HepG2 (cell line): ENCODE results near the gene RPS6KL1. TPM values are rescaled to one million over a fixed set of nuclear protein-coding genes. Genes with fewer than 3 reads are reported as not detected.
A peak's percentile ranks its signal among the peaks of the same experiment; 100 is the strongest.

ENCODE experiments used
- ATAC-seq: fragments of 200-7000 bp; cut with Tn5 transposase; 3 replicates; pipeline ENCODE4 v1.9.1; 2020; ENCODE audit warnings: mild to moderate bottlenecking, moderate library complexity
- BruUV-seq: library from RNA; stranded (reverse); fragments of 400-500 nt; replicated peaks from 2 replicates; lab custom pipeline; 2021; lab: Mats Ljungman, UMichigan
- CTCF ChIA-PET: fragments of 300-600 bp; formaldehyde crosslinking; extraction: SDS; loops from one replicate; lab custom pipeline; 2021; ENCODE audit warnings: low total read pairs, inconsistent platforms, low intra/inter-chr PET ratio; lab: Yijun Ruan, JAX
- POLR2A ChIA-PET: fragments of 350-600 bp; sonication (Branson Sonifier 250); formaldehyde crosslinking; loops from one replicate; lab custom pipeline; 2020; ENCODE audit warnings: antibody characterized with exemption, inconsistent platforms; lab: Yijun Ruan, JAX
- DNase-seq: peaks from one replicate; pipeline ENCODE4 v3.0.0-alpha.2; 2015; ENCODE audit warnings: low spot score
- FAIRE-seq: peaks from 3 replicates; lab custom pipeline; 2011; peaks lifted over from hg19 to GRCh38; lab: Jason Lieb, UNC
- H2AFZ ChIP-seq: one replicate; pipeline ENCODE4 v1.6.1; 2011; ENCODE audit warnings: low read length, inconsistent platforms
- H3K27ac ChIP-seq: fragments of 300-600 bp; 3 replicates; pipeline ENCODE4 v1.8.0; 2011; ENCODE audit warnings: mixed run types, mild to moderate bottlenecking, mixed read lengths, low read length, inconsistent platforms; ENCODE audit not compliant: insufficient read depth; ENCODE audit errors: extremely low read length
- H3K27me3 ChIP-seq, 2 experiments: fragments of 200-600 bp in 1 of 2; 2 replicates in 1 of 2; 3 replicates in 1 of 2; pipeline versions ENCODE4 v1.6.0 to v1.8.0; 2011; ENCODE audit warnings: low read length in 2 of 2, mild to moderate bottlenecking in 2 of 2, moderate library complexity in 2 of 2, inconsistent platforms in 1 of 2; ENCODE audit not compliant: insufficient read depth in 2 of 2, control insufficient read depth in 1 of 2
- H3K36me3 ChIP-seq, 2 experiments: fragments of 200-600 bp in 1 of 2; replicated peaks in 1 of 2; 2 replicates in 1 of 2; 3 replicates in 1 of 2; pipeline versions ENCODE4 v1.5.1 to v1.8.0; 2011; ENCODE audit warnings: low read length in 2 of 2, inconsistent platforms in 1 of 2; ENCODE audit not compliant: insufficient read depth in 2 of 2, control insufficient read depth in 1 of 2
- H3K4me1 ChIP-seq: 2 replicates; pipeline ENCODE4 v1.5.1; 2012; ENCODE audit warnings: low read length, inconsistent platforms; ENCODE audit not compliant: insufficient read depth
- H3K4me2 ChIP-seq: 2 replicates; pipeline ENCODE4 v1.6.0; 2011; ENCODE audit warnings: low read depth, low read length, inconsistent platforms
- H3K4me3 ChIP-seq, 3 experiments: fragments of 200-600 bp in 1 of 3; sonication (generic), shearing (Covaris generic) in 1 of 3; replicated peaks in 1 of 3; 2 replicates each; pipeline ENCODE4 v1.5.1; 2011 to 2016; ENCODE audit warnings: low read length in 3 of 3, inconsistent platforms in 2 of 3, low read depth in 2 of 3, mild to moderate bottlenecking in 2 of 3, control low read depth in 1 of 3, mixed read lengths in 1 of 3; ENCODE audit not compliant: insufficient read depth in 1 of 3
- H3K79me2 ChIP-seq: one replicate; pipeline ENCODE4 v1.6.1; 2011; ENCODE audit warnings: low read length, inconsistent platforms; ENCODE audit not compliant: insufficient read depth
- H3K9ac ChIP-seq: 2 replicates; pipeline ENCODE4 v1.6.0; 2011; ENCODE audit warnings: mild to moderate bottlenecking, low read depth, low read length, inconsistent platforms; ENCODE audit not compliant: insufficient read depth
- H3K9me3 ChIP-seq: 2 replicates; pipeline ENCODE4 v1.5.1; 2012; ENCODE audit warnings: mild to moderate bottlenecking, low read length
- H4K20me1 ChIP-seq: 2 replicates; pipeline ENCODE4 v1.6.0; 2011; ENCODE audit warnings: inconsistent platforms, mild to moderate bottlenecking, low read length, moderate library complexity; ENCODE audit not compliant: insufficient read depth
- CHD4 ChIP-seq: fragments of 200-600 bp; sonication (generic); IDR thresholded peaks from 2 replicates; pipeline ENCODE4 v1.7.0; 2017; ENCODE audit warnings: mild to moderate bottlenecking, low read length, borderline replicate concordance
- FOXM1 ChIP-seq: sonication (generic); formaldehyde crosslinking; IDR thresholded peaks from 2 replicates; pipeline ENCODE4 v1.5.0; 2020; ENCODE audit warnings: missing genetic modification reagents
- GFI1 ChIP-seq: sonication (generic); formaldehyde crosslinking; IDR thresholded peaks from 2 replicates; pipeline ENCODE4 v1.5.0; 2020; ENCODE audit warnings: missing genetic modification reagents, mild to moderate bottlenecking, borderline replicate concordance
- RBM22 ChIP-seq: fragments of 200-400 bp; formaldehyde crosslinking; optimal IDR thresholded peaks from 2 replicates; pipeline ENCODE3; 2017; ENCODE audit warnings: mild to moderate bottlenecking, low read length, moderate library complexity
- SALL2 ChIP-seq: sonication (generic); formaldehyde crosslinking; IDR thresholded peaks from 2 replicates; pipeline ENCODE4 v1.8.1; 2023; ENCODE audit warnings: mild to moderate bottlenecking, missing genetic modification reagents, inconsistent platforms
- SMYD3 ChIP-seq: sonication (generic); formaldehyde crosslinking; IDR thresholded peaks from 2 replicates; pipeline ENCODE4 v1.8.1; 2023; ENCODE audit warnings: mild to moderate bottlenecking, missing genetic modification reagents
- ZBTB3 ChIP-seq: sonication (generic); formaldehyde crosslinking; IDR thresholded peaks from 2 replicates; pipeline ENCODE4 v1.4.0; 2020; ENCODE audit warnings: low read depth, mild to moderate bottlenecking, moderate library complexity, missing genetic modification reagents, borderline replicate concordance
- ZC3H13 ChIP-seq: sonication (generic); formaldehyde crosslinking; IDR thresholded peaks from 2 replicates; pipeline ENCODE4 v1.8.1; 2023; ENCODE audit warnings: mild to moderate bottlenecking, missing genetic modification reagents, moderate library complexity
- ZNF263 ChIP-seq: sonication (generic); formaldehyde crosslinking; IDR thresholded peaks from 2 replicates; pipeline ENCODE4 v1.4.0; 2020; ENCODE audit warnings: missing genetic modification reagents
- ZNF296 ChIP-seq: sonication (generic); formaldehyde crosslinking; conservative IDR thresholded peaks from 2 replicates; pipeline ENCODE4 v1.5.0; 2020; ENCODE audit warnings: mild to moderate bottlenecking, missing genetic modification reagents
- ZNF713 ChIP-seq: sonication (generic); formaldehyde crosslinking; IDR thresholded peaks from 2 replicates; pipeline ENCODE4 v1.4.0; 2020; ENCODE audit warnings: mild to moderate bottlenecking, missing genetic modification reagents
- ZSCAN9 ChIP-seq: IDR thresholded peaks from 2 replicates; pipeline ENCODE4 v1.6.1; 2016; ENCODE audit warnings: borderline replicate concordance
- WGBS: methylation state at CpG from one replicate; pipeline ENCODE4 v1.1.6; 2017; ENCODE audit warnings: low lambda C conversion rate; 5-methylcytosine and 5-hydroxymethylcytosine counted together
- in situ Hi-C: cut with HindIII; loops from 2 replicates; pipeline ENCODE4 v1.10.0; 2017; ENCODE audit warnings: low pct_unique_long_range_greater_than_20kb; ENCODE audit not compliant: extremely low pct_ligation_motif_present
- intact Hi-C: fragments of 100-400 bp; cut with micrococcal nuclease; formaldehyde crosslinking; loops from one replicate; pipeline ENCODE4 v1.10.0; 2022; ENCODE audit not compliant: unreplicated experiment
- polyA plus RNA-seq, 8 experiments: library from polyadenylated mRNA; depleted of rRNA in 3 of 8; stranded (reverse) in 7 of 8; unstranded in 1 of 8; fragments of >200 nt; fragmentation: Illumina TruSeq in 4 of 8; extraction: Trizol in 4 of 8; gene quantifications; 2 replicates each; pipeline versions ENCODE4 v1.2.1 to v1.2.3, GENCODE V29; 2011 to 2016; ENCODE audit warnings: low read depth in 4 of 8, missing spikeins in 1 of 8, mixed read lengths in 1 of 8; ENCODE audit not compliant: insufficient read depth in 1 of 8
- total RNA-seq, 5 experiments: library from RNA; depleted of rRNA; stranded (reverse); fragments of >200 nt; fragmentation: Illumina TruSeq; extraction: Trizol; gene quantifications; 2 replicates each; pipeline ENCODE4 v1.2.3, GENCODE V29; 2016; ENCODE audit warnings: low read depth in 1 of 5
- TF ChIP-seq, protein P1 (sequence below): IDR thresholded peaks from 2 replicates; pipeline ENCODE4 v1.6.1; 2016; ENCODE audit warnings: missing genetic modification reagents, missing compliant biosample characterization

RPS6KL1 gene
- total and polyA plus RNA-seq, 2 of the 13 experiments (the other 11 are each of a cell fraction or from before 2014, with no cell fraction given), result 6.5 to 11.5 TPM

DNA sequence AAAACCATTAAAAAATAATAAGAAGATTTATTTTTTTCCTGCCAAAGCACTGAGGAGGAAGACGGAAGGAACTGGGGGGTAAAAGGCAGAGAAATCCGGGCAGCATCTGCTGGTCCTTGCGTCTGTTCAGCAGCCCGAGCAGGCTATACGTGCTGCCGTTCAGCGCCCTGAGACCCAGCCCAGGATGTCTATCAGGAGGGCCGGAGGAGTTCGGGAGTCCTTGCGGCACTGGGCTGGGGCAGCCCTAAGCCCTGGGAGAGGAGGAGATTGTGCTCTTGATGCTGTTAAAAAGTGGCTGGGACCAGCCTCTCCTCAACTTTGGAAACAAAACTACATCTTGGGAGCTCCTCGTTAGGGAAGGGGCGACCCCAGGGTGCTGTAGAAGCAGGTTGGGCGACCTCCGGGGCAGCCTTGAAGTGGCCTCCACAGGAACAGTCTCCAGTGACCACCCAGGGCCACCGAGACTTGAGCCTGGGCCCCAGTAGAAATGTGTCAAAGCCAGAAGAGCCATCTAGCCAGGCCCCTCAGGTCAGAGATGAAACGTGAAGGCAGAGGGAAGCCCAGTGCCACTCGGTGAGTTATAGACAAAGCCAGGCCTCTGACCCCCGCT is 18.0 kb upstream of the RPS6KL1 start:
- no peaks in the 10 kb centered on the region; the same call in 1 of the 2 replicates for H4K20me1 ChIP-seq

More for the DNA sequence above, 18.0 kb upstream of the RPS6KL1 start:
- intact Hi-C loops (no loop called here), in situ Hi-C loops (no loop called here)
- no peak overlapping the region for H3K27ac ChIP-seq
- ATAC-seq (no peak), DNase-seq (no peak), FAIRE-seq (no peak)
- no peak overlapping the region for H2AFZ ChIP-seq
- H3K79me2 ChIP-seq, result no peaks in the 10 kb centered on the region
- TF ChIP-seq ZNF713 (CRISPR knock-in tag) (no peak), GFI1 (CRISPR knock-in tag) (no peak), ZNF263 (no peak), ZNF296 (CRISPR knock-in tag) (no peak), ZBTB3 (CRISPR knock-in tag) (no peak), CHD4 (no peak), ZSCAN9 (CRISPR knock-in tag) (no peak), SMYD3 (CRISPR knock-in tag) (no peak), FOXM1 (CRISPR knock-in tag) (no peak), RBM22 (peak; percentile 14), SALL2 (CRISPR knock-in tag) (no peak), ZC3H13 (CRISPR knock-in tag) (0 out of 2 replicates have a peak, but pooled peaks have one; percentile 34)
- TF ChIP-seq, protein P1, sequence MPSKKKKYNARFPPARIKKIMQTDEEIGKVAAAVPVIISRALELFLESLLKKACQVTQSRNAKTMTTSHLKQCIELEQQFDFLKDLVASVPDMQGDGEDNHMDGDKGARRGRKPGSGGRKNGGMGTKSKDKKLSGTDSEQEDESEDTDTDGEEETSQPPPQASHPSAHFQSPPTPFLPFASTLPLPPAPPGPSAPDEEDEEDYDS (CRISPR knock-in tag), result no peak
- H3K4me2 ChIP-seq, result no peak overlapping the region
- peaks cover 23% of the 10 kb centered on the region for H3K4me1 ChIP-seq
- no peaks in the 10 kb centered on the region for H3K27me3 ChIP-seq
- no peaks in the 10 kb centered on the region for H3K9me3 ChIP-seq
- no TSS peak for BruUV-seq
- H3K9ac ChIP-seq, result no peak overlapping the region
- WGBS, result 96% methylated on average over 14 of the region's 18 CpGs
- POLR2A ChIA-PET, result interaction anchor here (0.6 to 1.4 kb wide), 2 partner anchors 10 to 62 kb away, joined by 4 to 5 read pairs; no protein-coding TSS in a partner anchor
- CTCF ChIA-PET, result no interaction called here
- H3K36me3 ChIP-seq, result peaks cover 8 to 25% of the 10 kb centered on the region in 2 experiments; a peak in 4 of 5 replicates
- no peak overlapping the region for H3K4me3 ChIP-seq
